Smooth muscle cell of bladder (primary cell): Measurements from ENCODE around the gene NOL4. TPM values are rescaled to one million over a fixed set of nuclear protein-coding genes. Genes with fewer than 3 reads are reported as not detected.

ENCODE experiments used
- total RNA-seq: library from RNA; depleted of rRNA; stranded (reverse); fragments of >200 nt; gene quantifications from 2 replicates; pipeline ENCODE4 v1.2.3, GENCODE V29; 2014

Gene NOL4, protein sequence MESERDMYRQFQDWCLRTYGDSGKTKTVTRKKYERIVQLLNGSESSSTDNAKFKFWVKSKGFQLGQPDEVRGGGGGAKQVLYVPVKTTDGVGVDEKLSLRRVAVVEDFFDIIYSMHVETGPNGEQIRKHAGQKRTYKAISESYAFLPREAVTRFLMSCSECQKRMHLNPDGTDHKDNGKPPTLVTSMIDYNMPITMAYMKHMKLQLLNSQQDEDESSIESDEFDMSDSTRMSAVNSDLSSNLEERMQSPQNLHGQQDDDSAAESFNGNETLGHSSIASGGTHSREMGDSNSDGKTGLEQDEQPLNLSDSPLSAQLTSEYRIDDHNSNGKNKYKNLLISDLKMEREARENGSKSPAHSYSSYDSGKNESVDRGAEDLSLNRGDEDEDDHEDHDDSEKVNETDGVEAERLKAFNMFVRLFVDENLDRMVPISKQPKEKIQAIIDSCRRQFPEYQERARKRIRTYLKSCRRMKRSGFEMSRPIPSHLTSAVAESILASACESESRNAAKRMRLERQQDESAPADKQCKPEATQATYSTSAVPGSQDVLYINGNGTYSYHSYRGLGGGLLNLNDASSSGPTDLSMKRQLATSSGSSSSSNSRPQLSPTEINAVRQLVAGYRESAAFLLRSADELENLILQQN
- total RNA-seq: not detected in 2 replicates

DNA sequence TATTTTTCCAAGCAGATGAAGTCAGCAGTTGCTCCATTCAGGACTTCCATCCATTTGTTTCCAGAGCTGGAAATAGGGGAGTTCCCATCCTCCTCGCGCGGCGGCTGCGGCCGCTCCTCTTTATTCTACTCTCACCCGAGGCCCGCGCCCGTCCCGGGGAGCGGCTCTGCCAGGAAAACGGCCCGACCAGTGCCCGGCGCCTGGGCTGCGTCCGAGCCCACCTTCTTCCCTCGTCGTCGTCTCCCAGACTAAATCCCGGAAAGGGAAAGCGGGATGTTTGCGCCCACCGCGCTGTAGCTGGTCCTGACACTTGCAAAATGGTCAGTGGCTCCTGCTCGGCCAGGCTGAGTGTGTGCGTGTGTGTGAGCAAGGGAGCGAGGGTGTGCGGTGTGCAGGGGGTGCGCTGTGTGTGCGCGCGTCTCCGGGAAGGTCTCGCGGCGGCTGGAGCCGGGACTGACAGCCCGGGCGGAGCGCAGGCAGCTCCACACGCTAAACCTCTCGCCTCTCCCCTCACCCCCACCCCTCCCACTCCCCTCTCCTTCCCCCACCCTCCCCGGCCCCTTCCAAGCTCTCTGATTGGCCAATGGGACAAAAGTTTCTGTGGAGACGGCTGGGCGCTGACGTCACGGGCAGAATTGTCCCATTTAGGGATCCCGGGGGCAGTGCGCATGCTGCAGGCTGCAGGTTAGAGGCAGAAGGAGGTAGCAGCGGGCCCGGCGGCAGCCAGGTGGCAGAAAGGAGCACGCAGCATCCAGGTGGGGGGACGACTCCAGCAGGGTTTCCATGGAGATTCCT lies at the start of gene NOL4:
NOL4 (minus strand) TSS at position 491 of the 795 bp plus-strand sequence. CDS start 1,660 bp downstream, outside the sequence.

